Measurements from ENCODE around the gene KIF16B.
"Not testable (repeated sequence)": the region's sequence is repeated elsewhere in the genome, so short reads cannot be mapped to it uniquely, and the experiment has no call there.

The KIF16B gene

DNA sequence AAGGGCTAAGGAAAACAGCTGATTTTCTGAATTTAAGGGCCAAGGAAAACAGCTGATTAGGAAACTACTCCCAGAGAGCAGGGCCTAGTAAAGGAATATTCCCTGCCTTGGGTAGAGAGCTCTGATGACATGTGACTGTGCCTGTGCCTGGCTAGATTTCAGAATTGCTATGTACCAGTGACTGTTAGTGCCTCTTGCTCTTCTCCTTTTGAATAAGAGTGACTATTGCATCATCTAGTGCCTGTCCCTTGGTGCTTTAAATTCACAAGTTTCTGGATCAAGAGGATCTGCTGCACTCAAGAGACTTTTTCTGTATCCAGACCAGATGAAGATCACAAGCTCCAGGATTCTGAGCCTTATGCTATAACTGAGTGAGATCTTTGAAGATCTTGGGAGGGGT, 332.9 kb downstream of the KIF16B start:
- DNase-seq = no peak

DNA sequence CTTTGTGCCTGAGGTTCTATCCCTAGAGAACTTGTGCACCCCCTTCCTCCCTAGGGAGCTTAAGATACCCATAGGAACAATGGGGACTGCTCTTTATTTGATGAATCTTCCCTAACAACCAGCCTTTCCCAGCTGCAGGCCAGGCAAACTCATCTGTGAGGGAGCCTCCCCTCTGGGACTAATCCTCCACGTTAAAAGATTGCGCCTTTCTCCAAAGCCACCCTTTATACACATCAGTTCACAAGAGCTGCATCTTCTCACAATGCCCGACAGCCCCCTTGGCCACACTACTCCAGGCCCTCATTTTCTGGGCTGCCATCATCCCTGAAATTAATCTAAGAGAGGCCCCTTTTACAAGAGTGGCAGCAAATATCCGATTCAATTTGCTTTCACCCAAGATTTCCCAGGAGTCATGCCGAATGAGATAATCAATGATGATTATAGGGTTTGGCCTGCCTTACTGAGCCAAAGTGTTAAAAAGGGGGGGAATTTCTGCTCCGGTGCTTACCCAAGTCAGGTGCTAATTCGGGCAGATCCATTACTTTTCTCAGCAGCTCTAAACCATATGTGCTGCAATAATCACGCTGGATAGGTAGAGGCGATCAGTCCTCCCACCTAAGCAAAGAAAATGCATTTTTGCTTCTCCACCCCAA, 336.5 kb downstream of the KIF16B start:
- no peak for DNase-seq

DNA sequence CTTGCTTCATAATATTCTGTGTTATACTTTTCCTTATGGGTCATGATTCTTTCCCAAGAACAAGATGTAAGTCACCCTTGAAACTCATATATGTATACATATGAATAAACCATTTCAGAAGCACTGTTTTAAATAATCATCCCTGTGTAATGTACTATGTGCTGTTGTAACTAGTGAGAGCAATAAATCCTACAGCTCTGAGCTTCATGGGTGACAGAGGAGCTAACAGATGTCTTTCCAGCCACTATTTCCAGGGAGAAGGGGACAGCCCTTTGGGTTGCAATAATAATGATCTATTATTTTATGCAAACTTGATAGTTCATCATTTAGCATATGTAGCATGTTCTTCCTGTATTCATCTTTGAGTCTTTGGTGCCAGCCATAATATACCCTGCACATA, 342.8 kb downstream of the KIF16B start:
- DNase-seq = no peak

DNA sequence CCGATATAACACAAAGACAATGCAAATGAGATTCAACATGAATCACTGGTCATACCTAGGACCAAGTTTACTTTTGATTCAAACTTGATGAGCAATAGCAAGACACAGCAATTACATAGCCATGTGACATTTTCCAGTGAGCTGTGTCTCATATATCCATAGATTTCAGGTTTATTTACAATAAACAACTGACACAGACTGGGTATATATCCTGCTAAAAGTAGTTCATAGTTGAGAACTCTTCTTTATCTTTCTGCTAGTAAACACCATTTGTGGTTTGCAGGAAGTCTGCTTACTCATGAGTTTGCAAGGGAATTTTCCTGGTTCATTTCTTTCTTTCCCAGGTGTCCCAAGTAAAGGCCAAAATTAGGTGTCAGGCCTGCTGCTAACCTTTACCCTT, 343.4 kb downstream of the KIF16B start:
- no peak for DNase-seq

DNA sequence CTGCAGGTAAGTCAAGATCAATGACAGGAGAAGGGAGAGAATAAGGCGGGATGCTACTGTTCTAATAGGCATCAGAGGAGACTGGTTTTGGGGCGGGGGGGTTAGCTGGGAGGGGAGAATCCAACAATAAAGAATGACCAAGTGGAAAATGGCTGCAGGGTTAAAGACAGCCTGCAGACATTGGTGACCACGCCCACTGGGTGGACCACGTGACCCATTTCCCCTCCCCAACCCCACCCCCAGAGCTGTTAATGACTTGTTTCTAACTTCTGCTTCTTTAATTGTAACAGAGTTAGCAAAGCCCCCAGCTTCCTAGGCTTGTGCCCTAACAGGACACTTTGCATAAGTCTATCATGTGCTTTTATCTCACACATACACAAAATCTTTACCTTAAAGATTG, 344.5 kb downstream of the KIF16B start:
- DNase-seq = no peak

DNA sequence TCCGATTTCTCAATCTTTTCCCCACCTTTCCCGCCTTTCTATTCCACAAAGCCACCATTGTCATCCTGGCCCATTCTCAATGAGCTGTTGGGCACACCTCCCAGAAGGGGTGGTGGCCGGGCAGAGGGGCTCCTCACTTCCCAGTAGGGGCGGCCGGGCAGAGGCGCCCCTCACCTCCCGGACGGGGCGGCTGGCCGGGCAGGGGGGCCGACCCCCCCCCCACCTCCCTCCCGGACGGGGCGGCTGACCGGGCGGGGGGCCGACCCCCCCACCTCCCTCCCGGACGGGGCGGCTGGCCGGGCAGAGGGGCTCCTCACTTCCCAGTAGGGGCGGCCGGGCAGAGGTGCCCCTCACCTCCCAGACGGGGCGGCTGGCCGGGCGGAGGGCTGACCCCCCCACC, 346.3 kb downstream of the KIF16B start:
- not testable (repeated sequence) for DNase-seq

DNA sequence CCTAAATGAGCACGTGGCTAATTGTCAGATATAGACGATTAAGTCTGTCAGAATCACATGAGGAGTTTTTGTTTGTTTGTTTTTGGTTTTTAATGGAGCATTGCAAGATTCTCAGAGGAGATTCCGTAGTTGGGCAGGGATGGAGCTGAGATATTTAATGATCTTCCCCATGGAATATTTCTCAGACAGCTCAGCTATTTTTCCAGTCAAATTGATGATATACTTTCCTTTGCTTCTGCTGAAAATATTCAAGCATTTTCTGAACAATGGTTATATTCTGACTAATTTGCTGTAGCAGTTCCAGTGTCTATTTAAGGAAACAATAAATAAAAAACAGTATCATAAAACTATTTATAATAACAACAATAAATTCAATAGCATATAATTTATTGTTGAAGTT, 348.4 kb downstream of the KIF16B start:
- no peak for DNase-seq

DNA sequence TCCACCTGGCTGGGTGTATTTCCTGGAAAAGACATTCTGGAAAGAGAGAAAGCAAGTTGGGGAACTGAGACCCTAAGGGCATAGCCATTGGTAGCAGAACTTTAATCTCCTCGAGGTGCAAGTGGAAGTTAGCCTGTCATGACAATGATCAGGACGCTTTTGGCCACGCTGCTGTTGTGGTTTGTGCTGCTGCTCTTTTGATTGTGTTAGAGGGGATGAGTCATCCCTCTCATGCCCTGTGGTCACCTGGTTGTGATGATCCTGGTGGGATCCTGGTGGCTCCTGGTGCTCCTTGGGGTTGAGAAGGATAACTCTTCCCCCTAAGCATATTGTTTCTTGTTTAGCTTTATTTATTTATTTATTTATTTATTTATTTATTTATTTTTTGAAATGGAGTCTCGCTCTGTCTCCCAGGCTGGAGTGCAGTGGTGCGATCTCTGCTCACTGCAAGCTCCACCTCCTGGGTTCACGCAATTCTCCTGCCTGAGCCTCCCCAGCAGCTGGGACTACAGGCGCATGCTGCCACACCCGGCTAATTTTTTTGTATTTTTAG, 350.3 kb downstream of the KIF16B start:
- DNase-seq = no peak
